HepG2 (cell line): Measurements from ENCODE around the gene WDHD1. TPM values are rescaled to one million over a fixed set of nuclear protein-coding genes. Genes with fewer than 3 reads are reported as not detected.

Source experiments
- CEBPG ChIP-seq: IDR thresholded peaks from 2 replicates; pipeline ENCODE4 v1.6.1; 2016
- DBP ChIP-seq: sonication (generic); formaldehyde crosslinking; IDR thresholded peaks from 2 replicates; pipeline ENCODE4 v1.4.0; 2020; ENCODE audit warnings: missing genetic modification reagents; ENCODE audit errors: not compliant biosample characterization
- ETV6 ChIP-seq: sonication (generic); formaldehyde crosslinking; conservative IDR thresholded peaks from 2 replicates; pipeline ENCODE4 v1.4.0; 2020; ENCODE audit warnings: missing genetic modification reagents
- FOXO1 ChIP-seq: sonication (generic); formaldehyde crosslinking; IDR thresholded peaks from 2 replicates; pipeline ENCODE4 v1.4.0; 2020; ENCODE audit warnings: missing genetic modification reagents
- FUBP1 ChIP-seq: sonication (generic); formaldehyde crosslinking; IDR thresholded peaks from 2 replicates; pipeline ENCODE4 v1.5.1; 2020; ENCODE audit warnings: missing genetic modification reagents, mild to moderate bottlenecking, borderline replicate concordance
- ISL2 ChIP-seq: sonication (generic); formaldehyde crosslinking; IDR thresholded peaks from 2 replicates; pipeline ENCODE4 v1.5.0; 2020; ENCODE audit warnings: missing genetic modification reagents
- MBD4 ChIP-seq: IDR thresholded peaks from 2 replicates; pipeline ENCODE4 v1.6.1; 2012; ENCODE audit warnings: low read length, inconsistent platforms, borderline replicate concordance
- MYNN ChIP-seq: sonication (generic); formaldehyde crosslinking; IDR thresholded peaks from 2 replicates; pipeline ENCODE4 v1.4.0; 2020; ENCODE audit warnings: mild to moderate bottlenecking, low read depth, missing genetic modification reagents
- PAF1 ChIP-seq: IDR thresholded peaks from 2 replicates; pipeline ENCODE4 v1.6.1; 2016; ENCODE audit warnings: missing genetic modification reagents, missing compliant biosample characterization
- RAD21 ChIP-seq: fragments of 450-650 bp; formaldehyde crosslinking; IDR thresholded peaks from 2 replicates; pipeline ENCODE4 v1.5.0; 2020; ENCODE audit warnings: mild to moderate bottlenecking
- TBP ChIP-seq: sonication (generic); formaldehyde crosslinking; IDR thresholded peaks from 2 replicates; pipeline ENCODE4 v1.5.0; 2020; ENCODE audit warnings: missing genetic modification reagents
- TBX2 ChIP-seq: sonication (generic); formaldehyde crosslinking; IDR thresholded peaks from 2 replicates; pipeline ENCODE4 v1.5.0; 2020; ENCODE audit warnings: missing genetic modification reagents, mild to moderate bottlenecking, borderline replicate concordance
- ZBTB1 ChIP-seq: sonication (generic); formaldehyde crosslinking; IDR thresholded peaks from 2 replicates; pipeline ENCODE4 v1.4.0; 2020; ENCODE audit warnings: missing genetic modification reagents, borderline replicate concordance
- ZNF318 ChIP-seq: sonication (generic); formaldehyde crosslinking; IDR thresholded peaks from 2 replicates; pipeline ENCODE4 v1.4.0; 2020; ENCODE audit warnings: mild to moderate bottlenecking, missing genetic modification reagents
- ZNF660 ChIP-seq: sonication (generic); formaldehyde crosslinking; IDR thresholded peaks from 2 replicates; pipeline ENCODE4 v1.5.1; 2020; ENCODE audit warnings: mild to moderate bottlenecking, low read depth, missing genetic modification reagents, borderline replicate concordance
- polyA plus RNA-seq, 8 experiments: library from polyadenylated mRNA; depleted of rRNA in 3 of 8; stranded (reverse) in 7 of 8; unstranded in 1 of 8; fragments of >200 nt; fragmentation: Illumina TruSeq in 4 of 8; extraction: Trizol in 4 of 8; gene quantifications; 2 replicates each; pipeline versions ENCODE4 v1.2.1 to v1.2.3, GENCODE V29; 2011 to 2016; ENCODE audit warnings: low read depth in 4 of 8, missing spikeins in 1 of 8, mixed read lengths in 1 of 8; ENCODE audit not compliant: insufficient read depth in 1 of 8
- total RNA-seq, 5 experiments: library from RNA; depleted of rRNA; stranded (reverse); fragments of >200 nt; fragmentation: Illumina TruSeq; extraction: Trizol; gene quantifications; 2 replicates each; pipeline ENCODE4 v1.2.3, GENCODE V29; 2016; ENCODE audit warnings: low read depth in 1 of 5

WDHD1 gene
- total and polyA plus RNA-seq, 2 of the 13 experiments (the other 11 are each of a cell fraction or from before 2014, with no cell fraction given), result 5.5 to 27.5 TPM

GRCh38 chr14:54902521-54903420 is 124.1 kb downstream of the WDHD1 start, which contains the start of gene GCH1 (continued):
- no peak for TF ChIP-seq ZNF318
- TF ChIP-seq TBX2 (CRISPR knock-in tag), result peak; percentile 50; the same call in 1 of the 2 replicates
- TF ChIP-seq PAF1 (CRISPR knock-in tag), result no peak
- no peak for TF ChIP-seq ISL2 (CRISPR knock-in tag)
- no peak for TF ChIP-seq ZBTB1 (CRISPR knock-in tag)
- TF ChIP-seq MYNN, result no peak
- TF ChIP-seq FUBP1 (CRISPR knock-in tag), result no peak
- peak; percentile 36; the same call in 1 of the 2 replicates for TF ChIP-seq FOXO1
- TF ChIP-seq CEBPG (CRISPR knock-in tag), result 0 out of 2 replicates have a peak, but pooled peaks have one; percentile 2
- TF ChIP-seq ETV6 (CRISPR knock-in tag), result no peak; the same call in 1 of the 2 replicates
- TF ChIP-seq TBP (CRISPR knock-in tag), result peak; percentile 16; the same call in 1 of the 2 replicates
- TF ChIP-seq ZNF660 (CRISPR knock-in tag), result no peak
- TF ChIP-seq DBP, result no peak
- TF ChIP-seq RAD21 (CRISPR knock-in tag), result peak; percentile 39; the same call in 1 of the 2 replicates
- TF ChIP-seq MBD4, result no peak
